HepG2 (cell line): ENCODE data around the gene CAPN11. TPM values are rescaled to one million over a fixed set of nuclear protein-coding genes. Genes with fewer than 3 reads are reported as not detected.

Source experiments
- BCL6 ChIP-seq: IDR thresholded peaks from 2 replicates; pipeline ENCODE4 v1.6.1; 2016; ENCODE audit warnings: missing genetic modification reagents, missing compliant biosample characterization
- CTCF ChIP-seq: sonication (generic); formaldehyde crosslinking; IDR thresholded peaks from 2 replicates; pipeline ENCODE4 v1.5.0; 2020; ENCODE audit warnings: mild to moderate bottlenecking, missing genetic modification reagents, moderate library complexity
- DBP ChIP-seq: sonication (generic); formaldehyde crosslinking; IDR thresholded peaks from 2 replicates; pipeline ENCODE4 v1.4.0; 2020; ENCODE audit warnings: missing genetic modification reagents; ENCODE audit errors: not compliant biosample characterization
- HBP1 ChIP-seq: IDR thresholded peaks from 2 replicates; pipeline ENCODE4 v1.6.1; 2016; ENCODE audit warnings: low read depth, control low read depth
- HOMEZ ChIP-seq: IDR thresholded peaks from 2 replicates; pipeline ENCODE4 v1.6.1; 2016; ENCODE audit warnings: low read depth
- KDM4B ChIP-seq: sonication (generic); formaldehyde crosslinking; IDR thresholded peaks from 2 replicates; pipeline ENCODE4 v1.4.0; 2020; ENCODE audit warnings: missing genetic modification reagents
- KDM6A ChIP-seq: IDR thresholded peaks from 2 replicates; pipeline ENCODE4 v1.6.1; 2016; ENCODE audit warnings: low read depth
- POLR2G ChIP-seq: fragments of 200-400 bp; formaldehyde crosslinking; IDR thresholded peaks from 2 replicates; pipeline ENCODE4 v1.6.1; 2018; ENCODE audit warnings: mild to moderate bottlenecking, low read depth, low read length, moderate library complexity
- REPIN1 ChIP-seq: sonication (generic); formaldehyde crosslinking; IDR thresholded peaks from 2 replicates; pipeline ENCODE4 v1.8.0; 2022; ENCODE audit warnings: missing genetic modification reagents, low read depth, mild to moderate bottlenecking, borderline replicate concordance
- RNF2 ChIP-seq: fragments of 450-650 bp; conservative IDR thresholded peaks from 2 replicates; pipeline ENCODE4 v1.6.1; 2016; ENCODE audit warnings: low read depth
- UBTF ChIP-seq: sonication (generic); formaldehyde crosslinking; IDR thresholded peaks from 2 replicates; pipeline ENCODE4 v1.4.0; 2020; ENCODE audit warnings: mild to moderate bottlenecking, missing genetic modification reagents
- XRCC5 ChIP-seq: fragments of 200-400 bp; formaldehyde crosslinking; optimal IDR thresholded peaks from 2 replicates; pipeline ENCODE3; 2017; ENCODE audit warnings: mild to moderate bottlenecking, low read length
- ZGPAT ChIP-seq: IDR thresholded peaks from 2 replicates; pipeline ENCODE4 v1.6.1; 2016; ENCODE audit warnings: mild to moderate bottlenecking
- ZNF547 ChIP-seq: sonication (generic); formaldehyde crosslinking; IDR thresholded peaks from 2 replicates; pipeline ENCODE4 v1.5.1; 2020; ENCODE audit warnings: mild to moderate bottlenecking, missing genetic modification reagents
- ZNF597 ChIP-seq: sonication (generic); formaldehyde crosslinking; IDR thresholded peaks from 2 replicates; pipeline ENCODE4 v1.5.0; 2020; ENCODE audit warnings: missing genetic modification reagents
- ZNF724P ChIP-seq: sonication (generic); formaldehyde crosslinking; IDR thresholded peaks from 2 replicates; pipeline ENCODE4 v1.8.0; 2022; ENCODE audit warnings: missing genetic modification reagents, borderline replicate concordance
- ZSCAN21 ChIP-seq: sonication (generic); formaldehyde crosslinking; IDR thresholded peaks from 2 replicates; pipeline ENCODE4 v1.8.0; 2022; ENCODE audit warnings: mild to moderate bottlenecking, missing genetic modification reagents, moderate library complexity, borderline replicate concordance
- polyA plus RNA-seq, 8 experiments: library from polyadenylated mRNA; depleted of rRNA in 3 of 8; stranded (reverse) in 7 of 8; unstranded in 1 of 8; fragments of >200 nt; fragmentation: Illumina TruSeq in 4 of 8; extraction: Trizol in 4 of 8; gene quantifications; 2 replicates each; pipeline versions ENCODE4 v1.2.1 to v1.2.3, GENCODE V29; 2011 to 2016; ENCODE audit warnings: low read depth in 4 of 8, missing spikeins in 1 of 8, mixed read lengths in 1 of 8; ENCODE audit not compliant: insufficient read depth in 1 of 8
- total RNA-seq, 5 experiments: library from RNA; depleted of rRNA; stranded (reverse); fragments of >200 nt; fragmentation: Illumina TruSeq; extraction: Trizol; gene quantifications; 2 replicates each; pipeline ENCODE4 v1.2.3, GENCODE V29; 2016; ENCODE audit warnings: low read depth in 1 of 5

CAPN11 gene
- total and polyA plus RNA-seq, 2 of the 13 experiments (the other 11 are each of a cell fraction or from before 2014, with no cell fraction given): 0.07 to 0.11 TPM

- TF ChIP-seq HBP1 (CRISPR knock-in tag) (no peak), KDM6A (0 out of 2 replicates have a peak, but pooled peaks have one; percentile 8), ZNF724P (CRISPR knock-in tag) (0 out of 2 replicates have a peak, but pooled peaks have one; percentile 7), REPIN1 (CRISPR knock-in tag) (no peak), KDM4B (CRISPR knock-in tag) (no peak), RNF2 (no peak), DBP (CRISPR knock-in tag) (no peak), POLR2G (no peak), BCL6 (CRISPR knock-in tag) (no peak), ZNF547 (CRISPR knock-in tag) (no peak), ZNF597 (CRISPR knock-in tag) (no peak), ZGPAT (CRISPR knock-in tag) (no peak), HOMEZ (no peak), CTCF (CRISPR knock-in tag) (0 out of 2 replicates have a peak, but pooled peaks have one; percentile 2), ZSCAN21 (CRISPR knock-in tag) (no peak), XRCC5 (no peak), UBTF (CRISPR knock-in tag) (no peak)
Observed at GRCh38 chr6:44224029-44224964, 65.7 kb downstream of the CAPN11 start (continued).
